K562 (cell line): ENCODE data around the gene LRRTM2. TPM values are rescaled to one million over a fixed set of nuclear protein-coding genes. Genes with fewer than 3 reads are reported as not detected.

Experiments used
- ATAC-seq: fragments of 200-7000 bp; cut with Tn5 transposase; 3 replicates; pipeline ENCODE4 v1.9.1; 2020; ENCODE audit warnings: moderate library complexity
- BruUV-seq: library from RNA; stranded (reverse); fragments of 400-500 nt; replicated peaks from 2 replicates; lab custom pipeline; 2021; lab: Mats Ljungman, UMichigan
- CTCF ChIA-PET: fragments of 300-600 bp; formaldehyde crosslinking; extraction: SDS; loops from one replicate; lab custom pipeline; 2021; ENCODE audit warnings: low intra/inter-chr PET ratio; lab: Yijun Ruan, JAX
- POLR2A ChIA-PET: fragments of 300-600, 350-650 bp; sonication (Branson Sonifier 250); formaldehyde crosslinking; extraction: SDS; loops from one replicate; lab custom pipeline; 2021; ENCODE audit warnings: antibody characterized with exemption, inconsistent platforms; lab: Yijun Ruan, JAX
- DNase-seq, 4 experiments: peaks; one replicate each; pipeline versions ENCODE4 v3.0.0 to v3.0.0-alpha.2; 2011 to 2018; ENCODE audit warnings: low spot score in 3 of 4, mixed read lengths in 3 of 4; ENCODE audit errors: extremely low read depth in 1 of 4
- FAIRE-seq: peaks from 2 replicates; lab custom pipeline; 2011; peaks lifted over from hg19 to GRCh38; lab: Jason Lieb, UNC
- H2AFZ ChIP-seq: 2 replicates; pipeline ENCODE4 v1.6.0; 2011; ENCODE audit warnings: low read depth, low read length, control low read depth, inconsistent platforms
- H3K27ac ChIP-seq: fragments of 200-600 bp; 3 replicates; pipeline ENCODE4 v1.8.0; 2011; ENCODE audit warnings: low read depth, mild to moderate bottlenecking, control low read depth, inconsistent platforms, low read length, moderate library complexity, mixed read lengths; ENCODE audit errors: extremely low read depth
- H3K27me3 ChIP-seq, 2 experiments: fragments of 300-600 bp in 1 of 2; 2 replicates in 1 of 2; 3 replicates in 1 of 2; pipeline versions ENCODE4 v1.6.0 to v1.8.0; 2011; ENCODE audit warnings: inconsistent platforms in 2 of 2, low read length in 2 of 2, mild to moderate bottlenecking in 1 of 2, mixed read lengths in 1 of 2, moderate library complexity in 1 of 2; ENCODE audit not compliant: control insufficient read depth in 2 of 2, insufficient read depth in 2 of 2
- H3K36me3 ChIP-seq: fragments of 300-600 bp; 3 replicates; pipeline ENCODE4 v1.8.0; 2011; ENCODE audit warnings: mild to moderate bottlenecking, low read length, inconsistent platforms; ENCODE audit not compliant: control insufficient read depth, insufficient read depth
- H3K4me1 ChIP-seq, 2 experiments: fragments of 200-600 bp in 1 of 2; replicated peaks in 1 of 2; 2 replicates in 1 of 2; 3 replicates in 1 of 2; pipeline versions ENCODE4 v1.5.1 to v1.8.0; 2011; ENCODE audit warnings: inconsistent platforms in 2 of 2, low read length in 2 of 2, mild to moderate bottlenecking in 1 of 2, mixed read lengths in 1 of 2, moderate library complexity in 1 of 2; ENCODE audit not compliant: control insufficient read depth in 2 of 2, insufficient read depth in 2 of 2
- H3K4me2 ChIP-seq: 2 replicates; pipeline ENCODE4 v1.6.1; 2011; ENCODE audit warnings: low read length, control low read depth, inconsistent platforms, mixed read lengths; ENCODE audit not compliant: insufficient read depth
- H3K4me3 ChIP-seq: fragments of 200-600 bp; sonication (generic), shearing (Covaris generic); 2 replicates; pipeline ENCODE4 v1.5.1; 2016; ENCODE audit warnings: control low read depth, inconsistent platforms
- H3K79me2 ChIP-seq: fragments of 200-600 bp; 3 replicates; pipeline ENCODE4 v1.8.0; 2011; ENCODE audit warnings: low read length, inconsistent platforms; ENCODE audit not compliant: control insufficient read depth, insufficient read depth
- H3K9ac ChIP-seq, 2 experiments: 2 replicates each; pipeline versions ENCODE4 v1.6.0 to v1.6.1; 2011; ENCODE audit warnings: low read depth in 2 of 2, low read length in 2 of 2, control low read depth in 1 of 2, inconsistent platforms in 1 of 2, mild to moderate bottlenecking in 1 of 2, mixed read lengths in 1 of 2; ENCODE audit not compliant: insufficient read depth in 1 of 2
- H3K9me1 ChIP-seq: one replicate; pipeline ENCODE4 v1.6.0; 2011; ENCODE audit warnings: inconsistent platforms, mild to moderate bottlenecking, low read length, moderate library complexity; ENCODE audit not compliant: control insufficient read depth, insufficient read depth
- H3K9me3 ChIP-seq: replicated peaks from 2 replicates; pipeline ENCODE4 v1.5.1; 2011; ENCODE audit warnings: low read depth, low read length, inconsistent platforms; ENCODE audit not compliant: control insufficient read depth, insufficient read depth
- H4K20me1 ChIP-seq: replicated peaks from 2 replicates; pipeline ENCODE4 v1.6.1; 2011; ENCODE audit warnings: low read length, inconsistent platforms, mixed read lengths; ENCODE audit not compliant: control insufficient read depth, insufficient read depth
- BCOR ChIP-seq: fragments of 450-650 bp; IDR thresholded peaks from 2 replicates; pipeline ENCODE4 v1.6.1; 2016
- EGR1 ChIP-seq: fragments of 450-650 bp; conservative IDR thresholded peaks from 2 replicates; pipeline ENCODE4 v1.6.1; 2017; ENCODE audit warnings: mild to moderate bottlenecking
- ETV6 ChIP-seq, 3 experiments: fragments of 150-350 bp in 1 of 3; sonication (generic) in 1 of 3; formaldehyde crosslinking in 1 of 3; IDR thresholded peaks; 2 replicates each; pipeline versions ENCODE4 v1.6.1 to v1.8.0; 2014 to 2022; ENCODE audit warnings: borderline replicate concordance in 2 of 3, low read depth in 2 of 3, antibody characterized with exemption in 1 of 3, low read length in 1 of 3, mild to moderate bottlenecking in 1 of 3, missing genetic modification reagents in 1 of 3
- WGBS: fragments of 100-300 bp; shearing (Covaris generic); methylation state at CpG from one replicate; pipeline ENCODE4 v1.1.6; 2016; ENCODE audit warnings: low coverage, mixed read lengths; ENCODE audit not compliant: insufficient coverage; ENCODE audit errors: missing lambda C conversion rate; 5-methylcytosine and 5-hydroxymethylcytosine counted together
- in situ Hi-C: fragments of 300-500 bp; cut with MboI; formaldehyde crosslinking; loops from 4 replicates; pipeline ENCODE4 v1.15.0; 2018; ENCODE audit warnings: inconsistent platforms, mixed read lengths
- intact Hi-C: fragments of 100-400 bp; cut with micrococcal nuclease; formaldehyde crosslinking; loops from 2 replicates; pipeline ENCODE4 v1.14.2; 2022
- polyA plus RNA-seq, 8 experiments: library from polyadenylated mRNA; depleted of rRNA in 4 of 8; stranded (reverse) in 5 of 8; unstranded in 3 of 8; fragments of >200 nt; fragmentation: Nextera tagmentation in 2 of 8; fragmentation: Illumina TruSeq in 1 of 8; extraction: Ambion mirVana in 2 of 8; extraction: Trizol in 1 of 8; gene quantifications; 2 replicates each; pipeline versions ENCODE4 v1.2.1 to v1.2.3, GENCODE V29; 2011 to 2014; ENCODE audit warnings: inconsistent platforms in 1 of 8, missing spikeins in 1 of 8
- total RNA-seq, 7 experiments: library from RNA; depleted of rRNA in 6 of 7; stranded (reverse); fragments of >200 nt in 6 of 7; fragmentation: Illumina TruSeq in 2 of 7; extraction: Trizol in 2 of 7; gene quantifications; 2 replicates each; pipeline versions ENCODE4 v1.2.1 to v1.2.3, GENCODE V29; 2011 to 2021; ENCODE audit warnings: low replicate concordance in 1 of 7
- TF ChIP-seq, protein P1 (sequence below): fragments of 450-650 bp; formaldehyde crosslinking; IDR thresholded peaks from 2 replicates; pipeline ENCODE4 v1.4.0; 2020; ENCODE audit warnings: mild to moderate bottlenecking, mixed read lengths

Gene LRRTM2
- total and polyA plus RNA-seq, 9 of the 15 experiments (the other 6 are each of a cell fraction or from before 2014, with no cell fraction given), result under 0.01 to 0.07 (median 0.03) TPM; not detected in 4

DNA sequence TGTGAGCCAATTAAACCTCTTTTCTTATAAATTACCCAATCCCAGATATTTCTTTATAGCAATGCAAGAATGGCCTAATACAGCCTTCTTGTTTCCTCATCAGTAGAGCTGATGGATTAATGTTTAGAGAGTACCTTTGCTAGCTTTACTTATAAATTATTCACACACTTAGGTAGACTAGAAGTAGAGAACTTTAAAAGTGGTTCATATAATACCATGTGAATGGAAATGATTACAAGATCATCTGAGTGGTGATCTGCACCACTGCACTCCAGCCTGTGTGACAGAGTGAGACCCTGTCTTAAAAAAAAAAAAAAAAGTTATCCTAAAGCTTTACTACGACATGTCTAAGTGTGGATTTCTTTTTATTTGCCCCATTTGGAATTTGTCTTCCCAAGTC is 23.2 kb upstream of the LRRTM2 start:
- H3K9me1 ChIP-seq, result no peaks in the 10 kb centered on the region
- no peak for TF ChIP-seq ETV6 (IDR thresholded peaks at IDR 0.05; ENCODE audit: borderline replicate concordance in 1 of 2, low read depth in 2 of 2, low read length in 1 of 2)
- no peak for TF ChIP-seq ETV6 (CRISPR knock-in tag; IDR thresholded peaks at IDR 0.05; ENCODE audit: borderline replicate concordance)
- TF ChIP-seq BCOR, result no peak
- TF ChIP-seq EGR1, result no peak
- TF ChIP-seq, protein P1, sequence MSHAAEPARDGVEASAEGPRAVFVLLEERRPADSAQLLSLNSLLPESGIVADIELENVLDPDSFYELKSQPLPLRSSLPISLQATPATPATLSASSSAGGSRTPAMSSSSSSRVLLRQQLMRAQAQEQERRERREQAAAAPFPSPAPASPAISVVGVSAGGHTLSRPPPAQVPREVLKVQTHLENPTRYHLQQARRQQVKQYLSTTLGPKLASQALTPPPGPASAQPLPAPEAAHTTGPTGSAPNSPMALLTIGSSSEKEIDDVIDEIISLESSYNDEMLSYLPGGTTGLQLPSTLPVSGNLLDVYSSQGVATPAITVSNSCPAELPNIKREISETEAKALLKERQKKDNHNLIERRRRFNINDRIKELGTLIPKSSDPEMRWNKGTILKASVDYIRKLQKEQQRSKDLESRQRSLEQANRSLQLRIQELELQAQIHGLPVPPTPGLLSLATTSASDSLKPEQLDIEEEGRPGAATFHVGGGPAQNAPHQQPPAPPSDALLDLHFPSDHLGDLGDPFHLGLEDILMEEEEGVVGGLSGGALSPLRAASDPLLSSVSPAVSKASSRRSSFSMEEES (CRISPR knock-in tag), result no peak
- H3K36me3 ChIP-seq, result no peaks in the 10 kb centered on the region
- ATAC-seq (no peak), DNase-seq (no peak), FAIRE-seq (no peak)
- no peaks in the 10 kb centered on the region for H4K20me1 ChIP-seq
- BruUV-seq, result no TSS peak
- H2AFZ ChIP-seq, result no peak overlapping the region
- no peaks in the 10 kb centered on the region for H3K79me2 ChIP-seq
- POLR2A ChIA-PET, result interaction anchor here (1.2 kb wide), 1 partner anchor 12 kb away, joined by 3 read pairs; no protein-coding TSS in a partner anchor
- no peaks in the 10 kb centered on the region for H3K9me3 ChIP-seq
- 80% methylated on average over 1 of the region's 1 CpG for WGBS
- no peak overlapping the region for H3K9ac ChIP-seq
- no peak overlapping the region for H3K4me3 ChIP-seq
- CTCF ChIA-PET, result no interaction called here
- peaks cover 0 to 8% of the 10 kb centered on the region in 2 experiments; a peak in 2 of 5 replicates for H3K4me1 ChIP-seq
- no peaks in the 10 kb centered on the region for H3K27me3 ChIP-seq
- no peak overlapping the region for H3K27ac ChIP-seq
- in situ Hi-C loops (no loop called here), intact Hi-C loops (no loop called here)
- H3K4me2 ChIP-seq, result no peak overlapping the region
